Measurements from ENCODE around the gene ZSWIM7.

DNA sequence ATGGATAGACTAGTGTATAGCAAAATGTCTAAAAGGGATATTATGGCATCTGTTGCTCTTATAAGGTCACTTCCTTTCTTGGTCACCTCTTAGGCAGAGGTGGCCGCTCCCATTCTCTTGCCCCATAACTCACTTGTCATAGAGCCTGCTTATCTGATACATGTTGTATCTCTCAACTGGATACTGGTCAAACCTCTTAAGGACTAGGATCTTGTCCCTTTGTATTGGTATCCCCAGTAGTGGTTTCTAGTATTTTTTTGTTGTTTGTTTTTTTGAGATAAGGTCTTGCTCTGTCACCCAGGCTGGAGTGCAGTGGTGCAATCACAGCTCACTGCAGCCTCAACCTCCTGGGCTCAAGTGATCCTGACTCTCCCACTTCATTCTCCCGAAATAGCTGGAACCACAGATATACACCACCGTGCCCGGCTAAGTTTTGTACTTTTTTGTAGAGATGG, 27.0 kb downstream of the ZSWIM7 start:
- TF ChIP-seq, protein P1, sequence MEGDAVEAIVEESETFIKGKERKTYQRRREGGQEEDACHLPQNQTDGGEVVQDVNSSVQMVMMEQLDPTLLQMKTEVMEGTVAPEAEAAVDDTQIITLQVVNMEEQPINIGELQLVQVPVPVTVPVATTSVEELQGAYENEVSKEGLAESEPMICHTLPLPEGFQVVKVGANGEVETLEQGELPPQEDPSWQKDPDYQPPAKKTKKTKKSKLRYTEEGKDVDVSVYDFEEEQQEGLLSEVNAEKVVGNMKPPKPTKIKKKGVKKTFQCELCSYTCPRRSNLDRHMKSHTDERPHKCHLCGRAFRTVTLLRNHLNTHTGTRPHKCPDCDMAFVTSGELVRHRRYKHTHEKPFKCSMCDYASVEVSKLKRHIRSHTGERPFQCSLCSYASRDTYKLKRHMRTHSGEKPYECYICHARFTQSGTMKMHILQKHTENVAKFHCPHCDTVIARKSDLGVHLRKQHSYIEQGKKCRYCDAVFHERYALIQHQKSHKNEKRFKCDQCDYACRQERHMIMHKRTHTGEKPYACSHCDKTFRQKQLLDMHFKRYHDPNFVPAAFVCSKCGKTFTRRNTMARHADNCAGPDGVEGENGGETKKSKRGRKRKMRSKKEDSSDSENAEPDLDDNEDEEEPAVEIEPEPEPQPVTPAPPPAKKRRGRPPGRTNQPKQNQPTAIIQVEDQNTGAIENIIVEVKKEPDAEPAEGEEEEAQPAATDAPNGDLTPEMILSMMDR (conservative IDR thresholded peaks at IDR 0.05) = no peak
- TF ChIP-seq EZH2 (IDR thresholded peaks at IDR 0.05; ENCODE audit: low read depth) = no peak
